HCT116 (cell line): Measurements from ENCODE around the gene TMC3. TPM values are rescaled to one million over a fixed set of nuclear protein-coding genes. Genes with fewer than 3 reads are reported as not detected.

Experiments used
- ATAC-seq: fragments of 200-7000 bp; cut with Tn5 transposase; 2 replicates; pipeline ENCODE4 v1.9.1; 2020; ENCODE audit warnings: mild to moderate bottlenecking, moderate library complexity
- BruUV-seq: library from RNA; stranded (reverse); fragments of 400-500 nt; replicated peaks from 2 replicates; lab custom pipeline; 2021; lab: Mats Ljungman, UMichigan
- CTCF ChIA-PET: fragments of 300-600 bp; sonication (Branson Sonifier 250); formaldehyde crosslinking; loops from one replicate; lab custom pipeline; 2021; ENCODE audit warnings: antibody characterized with exemption; lab: Charles Lee
- POLR2A ChIA-PET: fragments of 300-600, 350-600 bp; sonication (Branson Sonifier 250); formaldehyde crosslinking; loops from one replicate; lab custom pipeline; 2021; ENCODE audit warnings: antibody characterized with exemption; lab: Charles Lee
- RAD21 ChIA-PET, 2 experiments: fragments of 300-600 bp; sonication (Branson Sonifier 250); formaldehyde crosslinking; loops; one replicate each; lab custom pipeline; 2023; ENCODE audit warnings: low total read pairs in 2 of 2; ENCODE audit not compliant: uncharacterized antibody in 2 of 2, unreplicated experiment in 2 of 2, low non-redundant PET in 1 of 2; lab: Charles Lee
- DNase-seq: peaks from one replicate; pipeline ENCODE4 v3.0.0-alpha.2; 2010; ENCODE audit warnings: low read depth, low spot score
- H2AFZ ChIP-seq: fragments of 200-600 bp; shearing (Covaris generic), sonication (generic); 2 replicates; pipeline ENCODE4 v1.6.1; 2017; ENCODE audit warnings: low read depth, mixed run types, mixed read lengths, antibody characterized with exemption, low read length; ENCODE audit not compliant: poor library complexity, severe bottlenecking
- H3K27ac ChIP-seq: 2 replicates; pipeline ENCODE4 v1.5.1; 2012; ENCODE audit warnings: low read depth, low read length
- H3K27me3 ChIP-seq: fragments of 200-600 bp; sonication (generic); 2 replicates; pipeline ENCODE4 v1.6.1; 2016; ENCODE audit warnings: mixed run types, low read length, mixed read lengths; ENCODE audit not compliant: insufficient read depth
- H3K36me3 ChIP-seq, 2 experiments: fragments of 200-500 bp in 1 of 2; fragments of 200-600 bp in 1 of 2; sonication (Bioruptor generic) in 1 of 2; sonication (generic) in 1 of 2; 2 replicates each; pipeline versions ENCODE4 v1.5.1 to v1.6.1; 2014 to 2016; ENCODE audit warnings: low read length in 2 of 2, inconsistent platforms in 1 of 2, mixed read lengths in 1 of 2, mixed run types in 1 of 2; ENCODE audit not compliant: insufficient read depth in 2 of 2, control insufficient read depth in 1 of 2
- H3K4me1 ChIP-seq, 2 experiments: fragments of 200-600 bp in 1 of 2; sonication (generic) in 1 of 2; 2 replicates each; pipeline versions ENCODE4 v1.5.1 to v1.6.1; 2012 to 2017; ENCODE audit warnings: low read length in 2 of 2, inconsistent platforms in 1 of 2, mild to moderate bottlenecking in 1 of 2, mixed read lengths in 1 of 2, mixed run types in 1 of 2, moderate library complexity in 1 of 2; ENCODE audit not compliant: insufficient read depth in 2 of 2, control insufficient read depth in 1 of 2
- H3K4me2 ChIP-seq: fragments of 200-600 bp; sonication (generic); 2 replicates; pipeline ENCODE4 v1.6.1; 2017; ENCODE audit warnings: mixed run types, low read length, mixed read lengths
- H3K4me3 ChIP-seq, 2 experiments: fragments of 200-600 bp in 1 of 2; sonication (generic) in 1 of 2; replicated peaks in 1 of 2; 2 replicates each; pipeline ENCODE4 v1.5.1; 2011 to 2016; ENCODE audit warnings: low read length in 2 of 2, control low read depth in 1 of 2, low read depth in 1 of 2, mild to moderate bottlenecking in 1 of 2, mixed read lengths in 1 of 2, mixed run types in 1 of 2
- H3K79me2 ChIP-seq: fragments of 200-600 bp; sonication (generic); 2 replicates; pipeline ENCODE4 v1.6.1; 2017; ENCODE audit warnings: mild to moderate bottlenecking, mixed run types, low read length, moderate library complexity, mixed read lengths; ENCODE audit not compliant: insufficient read depth
- H3K9ac ChIP-seq: fragments of 200-600 bp; sonication (generic); 2 replicates; pipeline ENCODE4 v1.6.1; 2016; ENCODE audit warnings: low read length, mixed read lengths
- H3K9me2 ChIP-seq: fragments of 200-600 bp; sonication (generic), shearing (Covaris generic); 2 replicates; pipeline ENCODE4 v1.6.1; 2017; ENCODE audit warnings: mixed run types, mild to moderate bottlenecking, moderate library complexity; ENCODE audit not compliant: insufficient read depth
- H3K9me3 ChIP-seq, 2 experiments: fragments of 200-500 bp in 1 of 2; fragments of 200-600 bp in 1 of 2; sonication (Bioruptor generic) in 1 of 2; sonication (generic) in 1 of 2; 2 replicates each; pipeline ENCODE4 v1.6.1; 2014 to 2017; ENCODE audit warnings: low read length in 2 of 2, mixed read lengths in 2 of 2, inconsistent platforms in 1 of 2, low read depth in 1 of 2, mild to moderate bottlenecking in 1 of 2, mixed run types in 1 of 2, moderate library complexity in 1 of 2; ENCODE audit not compliant: control insufficient read depth in 1 of 2, insufficient read depth in 1 of 2
- H4K20me1 ChIP-seq: fragments of 200-600 bp; sonication (generic), shearing (Covaris generic); 2 replicates; pipeline ENCODE4 v1.6.1; 2017; ENCODE audit warnings: mixed run types, mild to moderate bottlenecking, moderate library complexity; ENCODE audit not compliant: insufficient read depth
- CTCF ChIP-seq, 3 experiments: fragments of 200-600 bp in 1 of 3; sonication (generic) in 1 of 3; IDR thresholded peaks in 2 of 3; conservative IDR thresholded peaks in 1 of 3; 2 replicates each; pipeline ENCODE4 v1.5.1; 2012 to 2017; ENCODE audit warnings: low read depth in 2 of 3, low read length in 2 of 3, antibody characterized with exemption in 1 of 3, borderline replicate concordance in 1 of 3, control low read depth in 1 of 3, mild to moderate bottlenecking in 1 of 3, mixed read lengths in 1 of 3, mixed run types in 1 of 3, moderate library complexity in 1 of 3; ENCODE audit not compliant: insufficient read depth in 1 of 3
- EGR1 ChIP-seq: IDR thresholded peaks from 2 replicates; pipeline ENCODE4 v1.6.1; 2012; ENCODE audit warnings: low read depth
- ELF1 ChIP-seq: IDR thresholded peaks from 2 replicates; pipeline ENCODE4 v1.6.1; 2012; ENCODE audit warnings: low read depth, borderline replicate concordance
- EZH2 ChIP-seq: fragments of 200-600 bp; sonication (generic); IDR thresholded peaks from 2 replicates; pipeline ENCODE4 v1.6.1; 2017; ENCODE audit warnings: antibody characterized with exemption, mixed run types
- EZH2phosphoT487 ChIP-seq: fragments of 200-600 bp; IDR thresholded peaks from 2 replicates; pipeline ENCODE4 v1.6.1; 2018; ENCODE audit warnings: antibody characterized with exemption, borderline replicate concordance
- FOSL1 ChIP-seq: IDR thresholded peaks from 2 replicates; pipeline ENCODE4 v1.6.1; 2012; ENCODE audit warnings: low read depth
- MAX ChIP-seq: IDR thresholded peaks from 2 replicates; pipeline ENCODE4 v1.6.1; 2012
- POLR2A ChIP-seq: IDR thresholded peaks from 2 replicates; pipeline ENCODE4 v1.7.0; 2011; ENCODE audit warnings: borderline replicate concordance; ENCODE audit not compliant: insufficient read depth, insufficient read length; ENCODE audit errors: extremely low read depth
- POLR2AphosphoS5 ChIP-seq: IDR thresholded peaks from 2 replicates; pipeline ENCODE4 v1.6.1; 2011; ENCODE audit warnings: mild to moderate bottlenecking, low read depth, low read length, moderate library complexity
- RAD21 ChIP-seq: IDR thresholded peaks from 2 replicates; pipeline ENCODE4 v1.6.1; 2012; ENCODE audit warnings: low read depth, mild to moderate bottlenecking
- REST ChIP-seq: IDR thresholded peaks from 2 replicates; pipeline ENCODE4 v1.6.1; 2012; ENCODE audit warnings: low read depth
- SIN3A ChIP-seq: IDR thresholded peaks from 2 replicates; pipeline ENCODE4 v1.6.1; 2012; ENCODE audit warnings: low read depth
- SRF ChIP-seq: IDR thresholded peaks from 2 replicates; pipeline ENCODE4 v1.6.1; 2012; ENCODE audit warnings: low read depth
- TCF7L2 ChIP-seq: IDR thresholded peaks from 2 replicates; pipeline ENCODE4 v1.7.0; 2011; ENCODE audit warnings: borderline replicate concordance, inconsistent platforms; ENCODE audit not compliant: insufficient read depth, insufficient read length; ENCODE audit errors: extremely low read depth
- YY1 ChIP-seq: IDR thresholded peaks from 2 replicates; pipeline ENCODE4 v1.6.1; 2011; ENCODE audit warnings: low read length, low read depth, moderate library complexity, mild to moderate bottlenecking; ENCODE audit not compliant: insufficient replicate concordance; ENCODE audit errors: extremely low read depth
- ZBTB33 ChIP-seq: IDR thresholded peaks from 2 replicates; pipeline ENCODE4 v1.6.1; 2011; ENCODE audit warnings: mild to moderate bottlenecking, low read length, moderate library complexity; ENCODE audit not compliant: insufficient replicate concordance; ENCODE audit errors: extremely low read depth
- intact Hi-C: fragments of 100-400 bp; cut with micrococcal nuclease; formaldehyde crosslinking; loops from 2 replicates; pipeline ENCODE4 v1.10.0; 2022
- total RNA-seq: library from RNA; stranded (reverse); gene quantifications from one replicate; pipeline ENCODE4 v1.2.1, GENCODE V29; 2021; ENCODE audit not compliant: unreplicated experiment

The TMC3 gene
- total RNA-seq, 1 experiment from 2014 or later: not detected

- TF ChIP-seq SRF (no peak), EGR1 (no peak), REST (no peak), POLR2AphosphoS5 (no peak), MAX (no peak), EZH2phosphoT487 (no peak), RAD21 (no peak)
- TF ChIP-seq, all 23 proteins: peak for 0
These were observed 62.1 kb downstream of the TMC3 start (continued) for GRCh38 chr15:81311752-81312464.

- no TSS peak for BruUV-seq
- H2AFZ ChIP-seq: no peak overlapping the region
- TF ChIP-seq POLR2A (no peak), RAD21 (no peak), TCF7L2 (no peak), SIN3A (no peak), ZBTB33 (no peak), ELF1 (no peak), EZH2 (no peak), POLR2AphosphoS5 (no peak), YY1 (no peak), MAX (no peak), FOSL1 (no peak), CTCF (IDR thresholded peaks at IDR 0.05 in 2 of 3, conservative IDR thresholded peaks at IDR 0.05 in 1 of 3; ENCODE audit: borderline replicate concordance in 1 of 3, insufficient read depth in 1 of 3, low read depth in 2 of 3, low read length in 2 of 3) (no peak)
These were observed 63.5 kb downstream of the TMC3 start for GRCh38 chr15:81310480-81310879.

More at GRCh38 chr15:81310480-81310879, 63.5 kb downstream of the TMC3 start:
- no peaks in the 10 kb centered on the region for H3K36me3 ChIP-seq
- no peak overlapping the region for H3K27ac ChIP-seq
- no peak overlapping the region for H3K9ac ChIP-seq
- ATAC-seq (no peak), DNase-seq (no peak)
- intact Hi-C loops: no loop called here
- no peaks in the 10 kb centered on the region for H4K20me1 ChIP-seq
- no peaks in the 10 kb centered on the region for H3K9me3 ChIP-seq
- POLR2A ChIA-PET: interaction anchor here (2.0 kb wide), 1 partner anchor 14 kb away, joined by 5 read pairs; the partner anchor contains the start of gene STARD5
- RAD21 ChIA-PET: no interaction called here
- peaks cover 13 to 18% of the 10 kb centered on the region in 2 experiments for H3K4me1 ChIP-seq
- no peak overlapping the region for H3K4me3 ChIP-seq
- H3K4me2 ChIP-seq: no peak overlapping the region
- no peaks in the 10 kb centered on the region for H3K79me2 ChIP-seq
- CTCF ChIA-PET: no interaction called here
- H3K27me3 ChIP-seq: no peaks in the 10 kb centered on the region
- H3K9me2 ChIP-seq: no peaks in the 10 kb centered on the region
